ENCODE measurements around the gene PCCB.
"Not testable (repeated sequence)": the region's sequence is repeated elsewhere in the genome, so short reads cannot be mapped to it uniquely, and the experiment has no call there.

Gene PCCB

GRCh38 chr3:136250059-136250902, at the start of gene PCCB:
Gene PCCB, plus strand, starts transcription at chr3:136250340. Its CDS starts 36 bp downstream, at chr3:136250376.
- DNase-seq = peak; percentile 79 to 91

- DNase-seq = no peak
Measured at GRCh38 chr3:136207489-136208115, 42.5 kb upstream of the PCCB start.

- peak in 1 of 2 experiments; percentile 45 for DNase-seq
Measured at GRCh38 chr3:136209921-136210320, 40.2 kb upstream of the PCCB start.

GRCh38 chr3:136211547-136211946, 38.6 kb upstream of the PCCB start:
- DNase-seq = no peak

GRCh38 chr3:136222746-136223145, 27.4 kb upstream of the PCCB start:
- not testable (repeated sequence) for DNase-seq

GRCh38 chr3:136232413-136232812, 17.7 kb upstream of the PCCB start:
- DNase-seq = no peak

GRCh38 chr3:136235545-136235944, 14.6 kb upstream of the PCCB start:
- DNase-seq = no peak

- DNase-seq = no peak
Measured at GRCh38 chr3:136236109-136236508, 14.0 kb upstream of the PCCB start.

GRCh38 chr3:136237103-136237502, 13.0 kb upstream of the PCCB start:
- no peak for DNase-seq

GRCh38 chr3:136237961-136238649, 12.0 kb upstream of the PCCB start:
- no peak for DNase-seq

GRCh38 chr3:136239094-136239493, 11.0 kb upstream of the PCCB start:
- no peak for DNase-seq

- DNase-seq = no peak
Measured at GRCh38 chr3:136245691-136246090, 4.4 kb upstream of the PCCB start.

GRCh38 chr3:136247436-136247835, 2.7 kb upstream of the PCCB start:
- DNase-seq = no peak

GRCh38 chr3:136247855-136248590, 2.1 kb upstream of the PCCB start:
- DNase-seq = no peak

GRCh38 chr3:136249091-136249490, 1.0 kb upstream of the PCCB start:
- no peak for DNase-seq

- DNase-seq = no peak
Measured at GRCh38 chr3:136249593-136249992, 547 bp upstream of the PCCB start.

GRCh38 chr3:136250903-136251460, 842 bp downstream of the PCCB start:
- DNase-seq = no peak

- DNase-seq = no peak
Measured at GRCh38 chr3:136251511-136251910, 1.4 kb downstream of the PCCB start.

- no peak for DNase-seq
Measured at GRCh38 chr3:136255672-136256406, 5.7 kb downstream of the PCCB start.

GRCh38 chr3:136258199-136258598, 8.1 kb downstream of the PCCB start:
- DNase-seq = no peak

GRCh38 chr3:136261826-136262225, 11.7 kb downstream of the PCCB start:
- DNase-seq = no peak

GRCh38 chr3:136262559-136262958, 12.4 kb downstream of the PCCB start:
- no peak for DNase-seq
